Measurements from ENCODE around the gene PARM1.

- TF ChIP-seq CTCF (IDR thresholded peaks at IDR 0.05) (no peak), POLR2A (IDR thresholded peaks at IDR 0.05) (no peak), POLR2AphosphoS5 (IDR thresholded peaks at IDR 0.05) (no peak)
These were observed 83.6 kb downstream of the PARM1 start for GRCh38 chr4:75016472-75016871.
